RKO (cell line): ENCODE results near the gene PIP5K1A.
"Not testable (repeated sequence)": the region's sequence is repeated elsewhere in the genome, so short reads cannot be mapped to it uniquely, and the experiment has no call there.

ENCODE experiments used
- DNase-seq: peaks from one replicate; pipeline ENCODE4 v3.0.0-alpha.2; 2016; ENCODE audit warnings: low spot score

PIP5K1A gene, protein sequence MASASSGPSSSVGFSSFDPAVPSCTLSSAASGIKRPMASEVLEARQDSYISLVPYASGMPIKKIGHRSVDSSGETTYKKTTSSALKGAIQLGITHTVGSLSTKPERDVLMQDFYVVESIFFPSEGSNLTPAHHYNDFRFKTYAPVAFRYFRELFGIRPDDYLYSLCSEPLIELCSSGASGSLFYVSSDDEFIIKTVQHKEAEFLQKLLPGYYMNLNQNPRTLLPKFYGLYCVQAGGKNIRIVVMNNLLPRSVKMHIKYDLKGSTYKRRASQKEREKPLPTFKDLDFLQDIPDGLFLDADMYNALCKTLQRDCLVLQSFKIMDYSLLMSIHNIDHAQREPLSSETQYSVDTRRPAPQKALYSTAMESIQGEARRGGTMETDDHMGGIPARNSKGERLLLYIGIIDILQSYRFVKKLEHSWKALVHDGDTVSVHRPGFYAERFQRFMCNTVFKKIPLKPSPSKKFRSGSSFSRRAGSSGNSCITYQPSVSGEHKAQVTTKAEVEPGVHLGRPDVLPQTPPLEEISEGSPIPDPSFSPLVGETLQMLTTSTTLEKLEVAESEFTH

DNA sequence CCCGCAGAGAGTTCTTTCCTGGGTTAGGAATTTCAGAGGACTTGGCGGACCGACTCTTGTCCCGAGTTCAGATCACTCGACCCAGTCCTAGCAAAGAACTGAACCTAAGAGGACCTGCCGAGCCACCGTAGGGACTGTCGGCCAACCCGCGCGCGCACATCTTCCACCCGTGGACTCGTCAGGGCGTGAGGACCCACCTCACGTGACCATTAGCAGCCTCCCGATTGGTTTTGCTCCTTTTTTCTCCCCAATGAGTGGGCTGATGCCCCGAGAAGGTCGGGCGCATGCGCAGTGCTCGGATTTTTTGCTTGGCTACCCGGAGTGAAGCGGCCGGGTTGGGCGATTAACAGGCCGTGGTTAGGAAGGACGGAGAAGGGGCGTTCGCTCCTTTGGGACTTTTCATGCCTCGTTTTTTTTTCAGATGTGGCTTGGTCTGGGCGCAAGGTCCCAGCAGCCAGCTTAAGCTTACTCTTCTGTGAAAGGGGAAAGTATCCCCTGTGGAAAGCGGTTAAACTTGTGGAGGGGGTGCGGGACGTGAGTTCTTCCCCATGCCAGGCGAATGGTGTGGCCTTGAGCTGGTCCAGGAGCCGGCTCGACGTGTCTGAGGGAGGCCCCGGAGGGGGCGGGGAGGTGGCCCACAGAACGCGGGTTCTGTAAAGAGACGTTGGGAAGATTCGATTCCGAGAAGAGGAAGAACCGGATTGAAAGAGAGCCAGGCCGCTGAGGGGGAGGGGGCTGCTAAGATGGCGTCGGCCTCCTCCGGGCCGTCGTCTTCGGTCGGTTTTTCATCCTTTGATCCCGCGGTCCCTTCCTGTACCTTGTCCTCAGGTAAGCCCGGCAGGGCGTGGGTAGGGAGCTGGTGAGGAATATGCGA, at the start of gene PIP5K1A:
Gene PIP5K1A (plus strand): TSS at position 299 of the 874 bp plus-strand sequence. CDS start 445 bp downstream, at position 744.
- DNase-seq: peak; percentile 98

DNA sequence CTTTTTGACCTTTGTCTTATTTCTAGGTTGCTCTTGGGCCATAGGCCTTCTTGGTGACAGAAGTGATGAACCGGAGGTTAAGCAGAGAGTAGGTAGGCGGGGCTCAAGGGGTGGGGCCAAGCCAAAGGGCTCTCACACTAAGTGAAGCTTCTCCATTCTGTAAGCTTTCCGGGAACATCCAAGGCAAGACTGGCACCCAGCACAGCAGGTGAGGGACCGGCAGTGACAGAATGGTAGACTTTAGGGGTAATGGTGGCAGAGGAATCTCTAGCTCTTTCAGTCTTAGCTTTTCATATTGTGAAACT, 41.9 kb upstream of the PIP5K1A start, which contains the start of gene TNFAIP8L2:
Gene TNFAIP8L2 (plus strand): TSS at position 135 of the 305 bp plus-strand sequence. CDS start 2,049 bp downstream, outside the sequence.
- DNase-seq: no peak

DNA sequence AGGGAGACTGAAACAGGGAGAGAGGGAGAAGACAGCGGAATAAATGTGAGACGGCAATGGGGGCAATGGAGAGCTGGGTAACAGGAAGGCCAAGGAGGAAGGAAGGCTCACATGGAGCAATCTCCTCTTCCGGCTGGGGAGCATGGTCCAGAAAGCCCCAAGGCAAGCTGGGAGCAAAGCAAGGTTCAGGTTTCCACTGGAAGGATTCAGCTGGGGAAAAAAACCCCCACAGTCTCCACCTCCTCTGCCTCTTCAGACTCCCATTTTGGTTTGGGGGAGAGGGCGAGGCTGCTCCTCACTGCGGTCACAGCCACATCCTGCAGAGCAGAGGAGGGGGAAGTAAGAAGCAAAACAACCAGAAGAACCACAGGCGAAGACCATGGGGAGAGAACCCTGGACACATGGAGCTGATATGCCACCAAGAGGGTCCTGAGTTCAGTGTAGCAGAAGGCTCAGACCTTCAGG, 41.3 kb upstream of the PIP5K1A start:
- no peak for DNase-seq

DNA sequence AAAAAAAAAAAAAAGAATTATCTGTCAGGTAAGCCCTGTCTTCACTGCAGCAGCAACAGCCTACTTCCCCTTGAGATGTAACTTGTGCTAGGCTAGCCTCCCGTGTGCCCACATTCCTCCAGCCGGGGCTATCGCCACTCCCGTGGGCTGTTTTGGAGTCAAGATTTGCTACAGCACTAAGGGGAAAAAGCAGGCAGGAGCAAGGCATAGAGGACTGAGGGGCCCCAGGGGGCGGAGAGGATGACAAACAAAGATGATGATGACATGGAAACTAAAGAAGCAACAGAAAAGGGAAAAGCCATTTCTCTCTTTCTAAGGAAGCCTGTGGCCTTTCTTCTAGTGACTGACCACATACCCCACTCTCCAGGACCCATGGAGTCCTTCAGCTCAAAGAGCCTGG, 40.0 kb upstream of the PIP5K1A start:
- no peak for DNase-seq

DNA sequence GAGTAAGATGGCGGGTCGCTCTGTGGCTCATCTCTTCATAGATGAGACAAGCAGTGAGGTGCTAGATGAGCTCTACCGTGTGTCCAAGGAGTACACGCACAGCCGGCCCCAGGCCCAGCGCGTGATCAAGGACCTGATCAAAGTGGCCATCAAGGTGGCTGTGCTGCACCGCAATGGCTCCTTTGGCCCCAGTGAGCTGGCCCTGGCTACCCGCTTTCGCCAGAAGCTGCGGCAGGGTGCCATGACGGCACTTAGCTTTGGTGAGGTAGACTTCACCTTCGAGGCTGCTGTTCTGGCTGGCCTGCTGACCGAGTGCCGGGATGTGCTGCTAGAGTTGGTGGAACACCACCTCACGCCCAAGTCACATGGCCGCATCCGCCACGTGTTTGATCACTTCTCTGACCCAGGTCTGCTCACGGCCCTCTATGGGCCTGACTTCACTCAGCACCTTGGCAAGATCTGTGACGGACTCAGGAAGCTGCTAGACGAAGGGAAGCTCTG, 39.6 kb upstream of the PIP5K1A start:
- DNase-seq: no peak

DNA sequence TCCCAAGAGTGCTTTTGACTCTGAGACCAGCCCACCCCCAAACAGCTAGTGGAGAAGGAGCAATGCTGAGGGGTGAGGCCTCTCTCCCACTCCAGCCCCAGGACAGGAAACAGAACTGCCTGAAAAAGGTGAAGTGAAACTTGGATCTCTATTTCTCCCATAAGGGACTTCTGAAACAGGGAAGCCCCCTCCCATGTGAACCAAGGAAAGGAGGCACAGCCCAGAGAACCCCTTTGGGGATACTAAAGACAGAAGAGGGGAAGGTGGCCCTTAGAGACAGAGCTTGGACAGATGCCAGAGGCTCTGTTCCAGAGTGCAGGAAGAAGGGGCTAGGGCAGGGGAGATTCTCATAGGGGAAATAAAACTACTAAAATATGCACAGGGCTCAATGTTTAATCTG, 39.0 kb upstream of the PIP5K1A start:
- no peak for DNase-seq

DNA sequence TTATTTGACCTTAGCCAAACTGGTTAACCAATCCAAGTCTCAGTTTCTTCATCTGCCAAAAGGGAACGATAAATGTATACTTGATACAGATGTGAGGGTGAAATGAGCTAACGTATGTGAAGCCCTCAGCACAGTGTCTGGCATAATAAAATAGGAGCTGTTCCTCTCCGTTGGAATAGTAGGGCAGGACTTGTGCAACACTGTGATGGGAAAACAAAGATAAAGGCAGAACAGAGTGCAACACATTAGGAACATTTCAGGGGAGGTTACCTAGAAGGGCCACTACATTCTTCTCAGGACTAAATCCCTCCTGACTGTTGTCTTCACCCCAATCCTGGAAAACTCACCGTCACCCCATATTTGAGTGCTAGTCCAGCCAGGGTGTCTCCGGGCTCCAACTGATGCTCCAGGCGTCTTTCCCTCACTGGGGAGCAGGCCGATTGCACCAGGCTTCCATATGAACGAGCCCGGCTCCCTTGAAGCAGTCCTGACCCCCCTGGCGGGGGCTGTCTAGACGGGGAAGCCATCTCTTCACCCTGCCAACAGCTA, 33.5 kb upstream of the PIP5K1A start:
- peak; percentile 29 for DNase-seq

DNA sequence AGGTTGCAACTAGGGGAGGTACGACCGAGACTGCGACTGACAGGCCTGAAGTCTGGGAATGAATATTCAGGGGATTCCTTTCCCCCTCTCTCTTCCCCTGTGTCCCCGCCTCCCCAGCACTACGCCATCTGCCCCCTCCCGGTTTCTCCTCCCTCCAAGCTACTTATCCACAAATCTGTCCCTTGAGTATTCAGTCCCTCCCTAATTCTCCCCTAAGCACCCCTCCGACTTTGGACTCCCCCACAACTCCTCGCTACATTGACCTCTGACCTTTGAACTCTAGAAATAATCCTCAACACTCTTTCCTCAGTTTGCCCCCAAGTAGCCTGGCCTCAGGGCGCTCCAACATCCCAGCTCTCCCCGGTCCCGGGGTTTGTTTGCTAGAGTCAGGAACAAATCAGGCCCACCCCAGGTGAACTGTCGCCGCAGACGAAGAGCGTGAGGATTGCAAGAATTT, 33.0 kb upstream of the PIP5K1A start:
- peak; percentile 65 for DNase-seq

DNA sequence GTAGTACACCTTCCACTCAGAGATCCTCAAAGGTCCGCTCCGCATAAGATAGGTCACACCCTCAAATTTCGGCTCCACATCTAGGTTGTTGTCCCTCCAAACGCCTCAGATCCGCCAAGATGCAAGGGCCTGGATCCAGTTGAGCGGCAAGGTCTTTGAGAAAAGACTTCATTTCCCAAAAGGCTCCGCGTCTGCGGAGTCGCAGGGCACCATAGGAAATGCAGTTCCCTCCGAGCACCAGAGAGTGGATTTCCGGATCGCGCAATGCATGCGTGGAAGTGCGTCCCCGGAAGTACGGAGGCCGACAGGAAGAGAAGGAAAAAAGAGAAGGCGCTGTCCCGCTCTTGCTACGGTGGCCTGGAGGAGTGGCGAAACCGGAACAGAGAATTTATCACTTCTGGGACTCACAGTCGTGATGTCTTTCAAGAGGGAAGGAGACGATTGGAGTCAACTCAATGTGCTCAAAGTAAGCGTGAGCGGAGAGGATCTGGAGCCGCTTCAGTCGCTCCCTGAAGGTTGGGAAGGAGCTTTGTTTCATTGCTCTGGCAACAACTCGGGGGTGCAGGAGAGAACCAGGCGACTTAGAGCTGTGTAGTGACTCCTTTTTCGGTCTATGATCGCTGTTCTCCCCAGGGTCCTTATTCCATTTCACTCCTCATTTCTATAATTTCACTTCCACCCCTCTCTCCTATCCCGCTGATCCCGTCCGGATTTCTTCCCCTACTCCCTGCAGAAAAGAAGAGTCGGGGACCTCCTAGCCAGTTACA, 32.4 kb upstream of the PIP5K1A start, which contains the start of the genes LYSMD1 and SCNM1:
Gene LYSMD1 (minus strand): TSS at position 165 of the 767 bp plus-strand sequence. CDS start 644 bp downstream, outside the sequence.
Gene SCNM1 (plus strand): TSS at position 407 of the 767 bp plus-strand sequence. CDS start 9 bp downstream, at position 416.
- DNase-seq: peak; percentile 99

DNA sequence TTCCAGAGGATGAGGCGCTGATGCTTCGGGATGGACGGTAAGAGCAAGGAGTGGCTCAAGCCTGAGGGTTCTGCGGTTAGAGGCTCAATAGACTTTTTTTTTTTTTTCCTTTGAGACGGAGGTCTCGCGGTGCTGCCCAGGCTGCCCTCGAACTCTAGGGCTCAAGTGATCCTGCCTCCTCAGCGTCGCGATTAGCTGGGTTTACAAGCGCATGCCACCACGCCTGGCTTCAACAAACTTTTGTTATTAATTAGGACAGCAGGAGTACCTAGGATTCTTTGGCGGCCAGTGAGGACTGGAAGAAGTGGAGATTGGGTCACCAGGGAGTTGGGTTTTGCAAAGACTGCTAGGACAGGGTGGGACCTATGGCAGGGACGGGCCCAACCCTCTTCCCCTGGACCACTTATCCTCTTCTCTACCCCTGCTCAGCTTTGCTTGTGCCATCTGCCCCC, 31.8 kb upstream of the PIP5K1A start:
- DNase-seq: peak; percentile 65

DNA sequence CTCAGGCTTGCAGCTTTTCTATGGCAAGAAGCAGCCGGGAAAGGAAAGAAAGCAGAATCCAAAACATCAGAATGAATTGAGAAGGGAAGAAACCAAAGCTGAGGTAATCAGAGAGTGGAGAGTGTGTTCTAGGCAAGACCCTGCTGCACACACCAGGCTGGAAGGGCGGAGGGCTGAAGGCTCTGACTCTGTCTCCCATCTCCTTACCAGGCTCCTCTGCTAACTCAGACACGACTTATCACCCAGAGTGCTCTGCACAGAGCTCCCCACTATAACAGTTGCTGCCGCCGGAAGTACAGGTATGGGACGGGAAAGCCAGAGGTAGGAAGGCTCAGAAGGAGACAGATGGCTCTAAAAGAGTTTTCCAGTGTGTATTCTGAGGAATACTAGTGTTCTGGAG, 31.2 kb upstream of the PIP5K1A start:
- DNase-seq: no peak

DNA sequence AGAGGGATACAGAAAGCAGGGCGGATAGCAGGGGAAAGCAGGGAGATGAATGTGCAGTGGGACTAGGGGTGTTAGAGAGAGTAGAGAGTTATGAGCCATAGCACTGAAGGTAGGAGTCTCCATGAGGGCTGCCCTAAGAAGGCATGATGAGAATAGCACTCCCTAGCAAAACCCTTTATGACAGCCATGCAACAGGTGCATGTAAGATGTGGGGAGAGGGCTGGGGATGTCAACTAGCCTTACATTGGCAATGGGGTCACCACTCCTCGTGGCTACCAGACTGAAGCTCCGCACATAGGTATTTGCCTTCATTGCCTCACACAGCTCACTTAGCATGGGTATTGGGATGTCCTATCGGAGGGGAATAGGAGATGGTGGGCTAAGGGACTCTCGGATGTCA, 27.2 kb upstream of the PIP5K1A start:
- no peak for DNase-seq

DNA sequence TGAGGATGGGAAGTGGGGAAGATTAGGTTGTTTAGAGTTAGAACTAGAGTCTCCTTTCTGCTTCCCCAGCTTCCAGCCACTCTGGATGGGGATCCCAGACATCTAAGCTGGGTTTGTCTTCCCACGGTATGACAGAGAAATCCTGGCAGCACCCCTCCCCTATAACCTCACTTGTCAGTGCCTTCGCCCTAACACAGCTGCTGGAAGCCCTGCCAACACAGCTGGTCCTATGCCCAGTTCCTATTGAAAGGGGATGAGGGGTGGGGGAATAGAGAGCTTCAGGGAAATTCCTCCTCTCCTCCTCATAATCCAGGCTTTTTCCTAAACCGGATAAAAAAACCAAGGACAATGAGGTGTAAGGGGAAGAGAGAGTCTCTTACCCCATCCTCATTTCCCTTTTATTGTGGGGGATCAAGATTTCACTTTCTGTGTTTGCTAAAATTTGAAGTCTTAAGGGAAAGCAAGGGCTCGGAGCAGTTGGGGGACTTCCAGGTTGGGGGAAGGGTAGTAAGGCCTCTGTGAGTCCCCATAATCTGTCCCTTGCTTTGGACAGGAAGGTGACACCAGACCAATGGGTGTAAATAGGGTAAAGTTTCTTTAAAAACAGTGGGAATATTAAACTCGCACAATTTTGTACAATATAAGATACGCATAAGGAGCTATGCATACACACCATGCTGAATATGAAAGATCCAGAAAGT, 23.2 kb upstream of the PIP5K1A start:
- no peak for DNase-seq

DNA sequence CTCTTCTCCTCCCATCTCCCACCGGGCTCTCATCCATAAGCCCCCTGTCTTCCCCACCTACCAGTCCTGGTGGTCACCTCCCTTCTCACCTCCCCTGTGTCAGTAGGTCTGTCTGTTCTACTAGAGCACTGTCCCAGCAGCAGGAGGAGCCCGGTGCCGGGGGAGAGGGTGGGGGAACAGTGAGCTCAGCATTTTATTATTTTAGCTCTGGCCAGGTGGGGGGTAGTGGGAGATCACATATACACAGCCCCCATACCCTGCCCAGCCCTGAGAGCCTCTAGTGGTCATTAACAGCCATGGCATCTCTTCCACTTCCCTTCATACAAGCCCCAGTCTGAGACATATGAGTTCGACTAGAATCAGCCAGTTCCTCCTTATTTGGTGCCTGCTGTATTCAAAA, 22.5 kb upstream of the PIP5K1A start, which contains the start of gene TMOD4:
Gene TMOD4 (minus strand): TSS at position 119 of the 400 bp plus-strand sequence. CDS start 1,106 bp downstream, outside the sequence.
- peak; percentile 41 for DNase-seq

DNA sequence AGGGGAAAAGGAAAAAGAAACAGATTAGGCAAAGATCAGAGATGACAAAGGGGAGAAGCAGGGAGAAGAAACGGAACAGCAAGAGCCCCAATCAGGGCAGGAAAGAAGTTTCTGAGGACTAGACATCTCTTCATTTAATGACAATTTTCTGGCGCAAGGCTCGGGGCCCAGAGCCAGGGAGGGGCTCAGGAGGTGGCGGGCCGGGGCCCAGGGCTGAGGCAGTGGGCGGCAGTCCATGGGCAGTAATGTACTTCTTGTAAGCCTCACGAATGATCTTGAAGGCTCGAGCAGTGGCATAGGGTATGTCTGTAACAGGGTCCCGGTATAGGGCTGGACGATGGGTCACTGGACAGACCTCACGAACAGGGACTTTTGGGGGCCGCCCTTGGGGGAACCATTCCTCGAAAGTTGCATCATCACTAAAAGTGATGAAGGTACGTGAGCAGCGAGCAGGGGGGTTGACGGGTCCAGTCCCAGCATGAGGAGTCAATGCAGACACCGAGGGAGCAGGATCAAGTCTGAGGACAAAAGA, 21.8 kb upstream of the PIP5K1A start:
- no peak for DNase-seq

DNA sequence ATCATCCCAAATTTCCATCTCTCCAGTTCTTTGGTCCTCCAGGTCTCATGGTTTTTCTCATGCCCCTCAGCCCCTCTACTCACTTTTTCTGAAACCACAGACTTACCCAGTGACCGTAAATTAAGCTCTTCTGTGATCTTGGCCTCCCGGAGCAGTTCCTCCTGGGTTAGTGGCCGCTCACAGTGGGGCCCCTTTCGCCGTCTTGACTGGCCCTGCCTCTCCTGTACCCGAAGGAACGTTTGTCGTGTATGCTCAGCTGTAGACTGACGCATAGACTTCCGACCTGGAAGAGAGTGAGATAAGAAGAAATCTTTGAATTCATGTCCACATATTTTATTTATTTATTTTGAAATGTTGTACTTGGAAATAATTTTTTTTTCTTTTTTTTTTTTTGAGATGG, 14.1 kb upstream of the PIP5K1A start:
- no peak for DNase-seq

DNA sequence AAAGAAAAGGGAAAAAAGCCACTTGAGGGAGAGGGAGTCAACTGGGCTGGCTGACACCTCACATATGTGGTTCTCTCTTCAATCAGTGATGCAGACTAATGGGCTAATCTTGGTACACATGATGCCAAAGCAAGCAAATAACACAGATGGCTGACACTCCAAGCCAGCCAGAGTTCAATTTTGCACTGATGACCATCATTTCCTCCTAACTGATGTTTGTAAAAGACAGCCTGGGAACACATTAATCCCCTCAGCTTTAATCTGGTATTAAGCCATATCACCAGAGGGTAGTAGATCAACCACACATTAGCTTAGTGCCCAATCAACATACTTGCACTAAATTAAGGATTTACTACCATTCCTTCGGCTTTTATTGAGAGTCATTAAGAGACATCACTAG, 11.1 kb upstream of the PIP5K1A start:
- no peak for DNase-seq

DNA sequence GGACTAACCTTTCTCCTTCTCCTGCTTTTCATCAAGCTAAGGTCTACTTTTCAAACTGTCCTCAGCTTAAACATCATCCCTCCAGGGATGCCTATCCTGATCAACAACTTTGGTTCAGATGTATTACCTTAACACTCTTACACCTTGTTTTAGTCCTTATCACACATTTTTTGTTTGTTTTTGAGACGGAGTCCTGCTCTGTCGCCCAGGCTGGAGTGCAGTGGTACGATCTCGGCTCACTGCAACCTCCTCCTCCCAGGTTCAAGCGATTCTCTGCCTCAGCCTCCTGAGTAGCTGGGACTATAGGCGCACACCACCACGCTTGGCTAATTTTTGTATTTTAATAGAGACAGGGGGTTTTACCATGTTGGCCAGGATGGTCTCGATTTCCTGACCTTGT, 9.7 kb upstream of the PIP5K1A start:
- DNase-seq: not testable (repeated sequence)

DNA sequence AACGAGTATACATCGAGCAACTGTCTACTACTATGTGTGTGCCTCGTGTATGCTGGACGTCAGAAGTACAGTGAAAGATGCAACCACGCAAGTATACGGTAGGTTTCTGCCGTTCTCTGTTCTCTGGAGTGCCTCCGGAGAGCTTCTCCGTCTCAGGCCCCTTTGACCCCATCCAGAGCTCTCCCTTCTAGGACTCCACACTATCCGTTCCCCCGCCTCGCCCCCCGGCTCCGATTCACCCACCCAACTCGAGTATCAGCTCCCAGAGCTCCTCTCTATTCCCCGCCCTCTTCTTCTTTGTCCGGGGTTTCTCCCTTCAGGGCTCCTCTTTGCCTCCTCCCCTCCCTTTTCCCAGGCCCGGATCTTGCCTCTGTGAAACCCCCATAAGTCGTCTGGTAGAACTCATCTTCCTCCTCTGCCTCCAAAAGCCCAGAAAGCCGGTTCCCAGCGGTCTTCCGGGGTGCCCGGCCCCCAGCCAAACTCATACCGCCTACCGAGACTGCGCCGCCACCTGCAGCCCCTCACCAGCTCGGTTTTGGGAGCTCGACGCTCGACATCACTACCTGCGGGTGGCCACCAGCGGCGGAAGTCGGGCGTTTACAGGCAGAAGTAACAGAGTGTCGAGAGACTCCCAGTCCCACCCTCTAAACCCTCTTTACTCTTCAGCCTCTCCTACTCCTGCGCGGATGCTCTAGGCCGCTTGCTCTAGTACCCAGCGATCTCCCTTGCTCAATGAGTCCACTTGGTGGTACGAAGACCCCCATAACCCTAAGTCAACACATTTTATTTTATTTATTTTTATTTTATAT, 8.5 kb upstream of the PIP5K1A start, which contains the start of gene VPS72:
Gene VPS72 (minus strand): TSS at position 561 of the 809 bp plus-strand sequence. CDS start 76 bp downstream, at position 485.
- peak; percentile 94 for DNase-seq
